ENCODE measurements around the gene TDRKH.

The TDRKH gene

DNA sequence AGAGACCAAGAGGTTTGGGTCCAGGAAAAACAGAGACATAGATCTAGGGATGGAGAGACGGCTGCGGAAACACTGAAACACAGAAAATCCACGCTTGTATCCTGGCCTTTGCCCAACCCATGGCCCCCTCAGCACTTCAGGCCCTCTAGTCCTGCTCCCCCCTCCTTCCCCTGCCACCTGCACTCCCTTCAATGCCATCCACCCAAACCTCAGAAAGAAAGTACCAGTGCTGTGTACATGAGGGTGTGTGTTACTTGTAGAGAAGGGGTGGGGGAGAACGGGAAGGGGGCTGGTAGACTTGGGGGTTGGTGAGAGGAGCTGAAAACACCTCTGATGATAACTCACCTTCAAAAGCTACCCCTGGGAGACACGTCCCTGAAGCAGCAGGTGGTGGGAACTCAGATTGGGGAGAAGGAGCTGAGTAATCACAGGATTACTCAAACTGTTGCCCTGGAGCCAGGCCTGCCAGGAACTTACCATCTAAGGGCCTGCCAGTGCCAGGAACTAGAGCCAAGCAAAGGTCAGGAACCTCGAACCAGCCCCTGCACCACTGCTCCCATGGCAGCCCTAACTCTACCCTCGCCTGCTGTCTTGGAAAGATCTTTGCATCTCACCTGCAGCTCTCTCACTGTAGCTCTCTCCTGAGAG is 29.8 kb upstream of the TDRKH start:
- H3K4me3 ChIP-seq (ENCODE audit: low read depth, low read length): no peak overlapping the region
- no peak for DNase-seq (ENCODE audit: low read depth)
- TF ChIP-seq MYC (IDR thresholded peaks at IDR 0.05; ENCODE audit: low read depth, low read length): no peak
- TF ChIP-seq, protein P1, sequence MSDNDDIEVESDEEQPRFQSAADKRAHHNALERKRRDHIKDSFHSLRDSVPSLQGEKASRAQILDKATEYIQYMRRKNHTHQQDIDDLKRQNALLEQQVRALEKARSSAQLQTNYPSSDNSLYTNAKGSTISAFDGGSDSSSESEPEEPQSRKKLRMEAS (IDR thresholded peaks at IDR 0.05; ENCODE audit: low read depth, low read length): no peak
- no peak for TF ChIP-seq POLR2A (IDR thresholded peaks at IDR 0.05; ENCODE audit: extremely low read depth, insufficient read length)
- TF ChIP-seq, protein P2, sequence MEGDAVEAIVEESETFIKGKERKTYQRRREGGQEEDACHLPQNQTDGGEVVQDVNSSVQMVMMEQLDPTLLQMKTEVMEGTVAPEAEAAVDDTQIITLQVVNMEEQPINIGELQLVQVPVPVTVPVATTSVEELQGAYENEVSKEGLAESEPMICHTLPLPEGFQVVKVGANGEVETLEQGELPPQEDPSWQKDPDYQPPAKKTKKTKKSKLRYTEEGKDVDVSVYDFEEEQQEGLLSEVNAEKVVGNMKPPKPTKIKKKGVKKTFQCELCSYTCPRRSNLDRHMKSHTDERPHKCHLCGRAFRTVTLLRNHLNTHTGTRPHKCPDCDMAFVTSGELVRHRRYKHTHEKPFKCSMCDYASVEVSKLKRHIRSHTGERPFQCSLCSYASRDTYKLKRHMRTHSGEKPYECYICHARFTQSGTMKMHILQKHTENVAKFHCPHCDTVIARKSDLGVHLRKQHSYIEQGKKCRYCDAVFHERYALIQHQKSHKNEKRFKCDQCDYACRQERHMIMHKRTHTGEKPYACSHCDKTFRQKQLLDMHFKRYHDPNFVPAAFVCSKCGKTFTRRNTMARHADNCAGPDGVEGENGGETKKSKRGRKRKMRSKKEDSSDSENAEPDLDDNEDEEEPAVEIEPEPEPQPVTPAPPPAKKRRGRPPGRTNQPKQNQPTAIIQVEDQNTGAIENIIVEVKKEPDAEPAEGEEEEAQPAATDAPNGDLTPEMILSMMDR (IDR thresholded peaks at IDR 0.05; ENCODE audit: low read depth, low read length): no peak

DNA sequence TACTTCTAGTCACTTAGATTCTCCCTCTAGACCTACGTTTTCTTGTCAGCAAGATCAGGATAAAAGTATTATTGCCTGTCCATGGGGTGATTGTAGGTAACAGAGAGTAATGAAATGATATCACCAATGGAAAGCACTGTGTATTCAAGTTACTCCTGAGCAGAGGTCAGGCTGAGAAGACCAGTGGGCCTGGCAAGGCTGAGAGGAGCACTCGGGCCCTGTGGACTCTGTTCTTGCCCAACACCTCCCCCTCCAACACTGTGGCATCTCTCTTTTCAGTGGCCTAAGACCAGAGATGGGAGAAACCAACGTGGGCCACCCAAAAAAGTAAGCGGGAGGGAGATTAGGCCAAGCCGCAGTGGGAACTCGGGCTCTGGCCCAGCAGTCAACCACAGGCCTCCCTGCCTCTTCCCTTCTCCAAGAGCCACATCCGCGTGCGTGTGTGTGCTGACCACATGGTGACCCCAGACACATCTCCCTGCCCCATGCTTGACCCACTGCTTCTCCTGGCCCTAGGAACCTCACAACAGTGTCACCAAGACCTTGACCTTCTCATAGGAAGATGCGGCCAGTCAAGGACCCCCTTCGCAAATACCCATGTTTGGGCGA is 29.0 kb upstream of the TDRKH start:
- no peak overlapping the region for H3K4me3 ChIP-seq (ENCODE audit: low read depth, low read length)
- DNase-seq (ENCODE audit: low read depth): no peak
- TF ChIP-seq, protein P1 (IDR thresholded peaks at IDR 0.05; ENCODE audit: low read depth, low read length): no peak
- TF ChIP-seq POLR2A (IDR thresholded peaks at IDR 0.05; ENCODE audit: extremely low read depth, insufficient read length): no peak
- TF ChIP-seq, protein P2 (IDR thresholded peaks at IDR 0.05; ENCODE audit: low read depth, low read length): no peak
- TF ChIP-seq MYC (IDR thresholded peaks at IDR 0.05; ENCODE audit: low read depth, low read length): no peak

- TF ChIP-seq, protein P2 (IDR thresholded peaks at IDR 0.05; ENCODE audit: low read depth, low read length): no peak
- TF ChIP-seq MYC (IDR thresholded peaks at IDR 0.05; ENCODE audit: low read depth, low read length) (no peak), POLR2A (IDR thresholded peaks at IDR 0.05; ENCODE audit: extremely low read depth, insufficient read length) (no peak)
- TF ChIP-seq, protein P1 (IDR thresholded peaks at IDR 0.05; ENCODE audit: low read depth, low read length): no peak
- DNase-seq (ENCODE audit: low read depth): peak; percentile 36
- no peak overlapping the region for H3K4me3 ChIP-seq (ENCODE audit: low read depth, low read length)
Measured at GRCh38 chr1:151817353-151817730, 27.0 kb upstream of the TDRKH start.

DNA sequence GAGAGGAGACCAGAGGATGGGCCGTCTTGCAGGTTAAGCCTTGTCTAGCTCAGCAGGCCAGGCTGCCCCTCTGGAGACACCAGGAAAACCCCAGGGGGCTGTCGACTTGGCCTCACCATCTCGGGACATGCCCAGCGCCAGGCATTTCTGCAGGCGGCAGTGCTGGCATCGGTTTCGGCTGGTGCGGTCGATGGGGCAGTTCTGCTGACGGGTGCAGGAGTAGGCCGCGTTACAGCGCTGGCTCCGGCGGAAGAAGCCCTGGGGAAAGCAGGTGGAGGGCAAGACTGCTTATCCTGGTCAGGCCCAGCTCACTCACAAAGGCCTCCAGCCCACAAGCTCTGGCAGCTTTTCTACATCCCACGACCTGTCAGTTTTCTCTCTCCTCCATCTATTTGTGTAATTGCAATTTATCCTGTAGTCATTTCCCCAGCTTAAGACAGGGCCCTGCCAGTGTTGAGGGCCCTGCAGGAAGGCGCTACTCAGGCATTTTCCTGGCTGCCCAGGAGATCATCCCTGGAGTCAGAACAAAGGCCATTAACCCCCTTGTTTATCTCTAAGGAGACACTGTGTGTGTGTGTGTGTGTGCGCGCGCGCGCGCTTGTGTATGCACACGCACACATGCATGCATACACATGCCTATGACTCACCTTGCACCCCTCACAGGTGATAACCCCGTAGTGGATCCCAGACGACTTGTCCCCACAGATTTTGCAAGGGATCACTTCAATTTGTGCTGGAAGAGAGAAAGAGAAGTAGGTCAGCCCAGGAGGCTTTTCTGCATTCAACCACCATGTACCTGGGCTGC is 26.4 kb upstream of the TDRKH start:
- no peak for DNase-seq (ENCODE audit: low read depth)
- TF ChIP-seq, protein P1 (IDR thresholded peaks at IDR 0.05; ENCODE audit: low read depth, low read length): no peak
- TF ChIP-seq MYC (IDR thresholded peaks at IDR 0.05; ENCODE audit: low read depth, low read length) (no peak), POLR2A (IDR thresholded peaks at IDR 0.05; ENCODE audit: extremely low read depth, insufficient read length) (no peak)
- TF ChIP-seq, protein P2 (IDR thresholded peaks at IDR 0.05; ENCODE audit: low read depth, low read length): no peak
- no peak overlapping the region for H3K4me3 ChIP-seq (ENCODE audit: low read depth, low read length)

GRCh38 chr1:151815716-151816327 is 25.5 kb upstream of the TDRKH start:
- no peak for DNase-seq (ENCODE audit: low read depth)
- no peak for TF ChIP-seq POLR2A (IDR thresholded peaks at IDR 0.05; ENCODE audit: extremely low read depth, insufficient read length)
- TF ChIP-seq, protein P2 (IDR thresholded peaks at IDR 0.05; ENCODE audit: low read depth, low read length): no peak
- H3K4me3 ChIP-seq (ENCODE audit: low read depth, low read length): no peak overlapping the region
